GM12864 (cell line): ENCODE measurements around the gene ECPAS.

Experiments
- DNase-seq: peaks from one replicate; pipeline ENCODE4 v3.0.0-alpha.2; 2011; ENCODE audit warnings: low read depth
- H3K4me3 ChIP-seq: 2 replicates; pipeline ENCODE4 v1.5.1; 2011; ENCODE audit warnings: mild to moderate bottlenecking, low read depth, low read length, control low read depth
- CTCF ChIP-seq: IDR thresholded peaks from 2 replicates; pipeline ENCODE4 v1.5.1; 2011; ENCODE audit warnings: low read depth, mild to moderate bottlenecking, moderate library complexity, low read length, control low read depth, inconsistent platforms; ENCODE audit errors: missing control alignments

Gene ECPAS

DNA sequence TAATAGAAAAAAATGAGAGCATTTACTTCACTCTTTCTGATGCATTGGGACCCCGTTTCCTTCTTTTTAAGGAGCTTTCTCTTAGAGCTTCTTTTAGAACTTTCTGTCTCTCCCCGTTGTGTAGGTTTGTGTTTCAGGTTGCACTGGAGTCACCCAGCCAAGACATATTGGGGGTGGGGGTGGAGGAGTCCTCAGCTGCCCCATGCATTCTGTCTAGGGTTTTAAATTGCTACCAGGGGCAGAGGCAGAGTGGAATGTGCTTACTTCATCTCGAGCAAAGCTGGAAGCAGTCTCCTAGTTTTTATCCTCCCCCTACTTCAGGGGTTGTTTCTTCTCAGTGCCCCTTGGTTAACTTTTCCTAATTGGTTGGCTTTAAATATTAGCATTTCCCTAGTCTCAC lies 163.6 kb downstream of the ECPAS start:
- no peak overlapping the region for H3K4me3 ChIP-seq
- no peak for TF ChIP-seq CTCF
- no peak for DNase-seq

DNA sequence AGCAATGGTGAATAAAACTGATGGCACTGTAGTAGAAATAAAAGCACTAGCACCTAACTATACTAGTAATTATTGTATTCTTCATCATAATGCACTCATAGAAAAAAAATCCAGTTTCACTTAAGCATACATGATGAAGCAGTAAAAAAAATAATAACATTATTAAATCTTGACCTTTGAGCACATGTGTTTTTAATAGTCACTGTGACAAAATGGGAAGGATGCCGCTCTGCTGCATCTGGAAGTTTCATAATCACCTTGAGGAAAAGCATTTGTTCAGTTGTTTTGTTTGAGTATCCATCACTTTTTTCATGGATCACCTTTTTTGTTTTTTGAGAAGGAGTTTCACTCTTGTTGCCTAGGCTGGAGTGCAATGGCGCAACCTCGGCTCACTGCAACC lies 167.4 kb downstream of the ECPAS start:
- DNase-seq = no peak
- H3K4me3 ChIP-seq = no peak overlapping the region
- TF ChIP-seq CTCF = no peak
